DND-41 (cell line): Measurements from ENCODE around the gene CDH23.

Source experiments
- CTCF ChIP-seq: IDR thresholded peaks from 2 replicates; pipeline ENCODE4 v1.5.1; 2012; ENCODE audit warnings: borderline replicate concordance, low read length, moderate library complexity, mild to moderate bottlenecking; ENCODE audit not compliant: poor library complexity, severe bottlenecking; ENCODE audit errors: extremely low read depth
- EZH2 ChIP-seq: IDR thresholded peaks from 3 replicates; pipeline ENCODE4 v1.6.1; 2012; ENCODE audit warnings: borderline replicate concordance, low read depth, mild to moderate bottlenecking, moderate library complexity, low read length, inconsistent platforms; ENCODE audit not compliant: severe bottlenecking

GRCh38 chr10:71520042-71520441 lies 123.3 kb downstream of the CDH23 start:
- TF ChIP-seq CTCF (no peak), EZH2 (no peak)
